ENCODE measurements around the gene PAK5.

DNA sequence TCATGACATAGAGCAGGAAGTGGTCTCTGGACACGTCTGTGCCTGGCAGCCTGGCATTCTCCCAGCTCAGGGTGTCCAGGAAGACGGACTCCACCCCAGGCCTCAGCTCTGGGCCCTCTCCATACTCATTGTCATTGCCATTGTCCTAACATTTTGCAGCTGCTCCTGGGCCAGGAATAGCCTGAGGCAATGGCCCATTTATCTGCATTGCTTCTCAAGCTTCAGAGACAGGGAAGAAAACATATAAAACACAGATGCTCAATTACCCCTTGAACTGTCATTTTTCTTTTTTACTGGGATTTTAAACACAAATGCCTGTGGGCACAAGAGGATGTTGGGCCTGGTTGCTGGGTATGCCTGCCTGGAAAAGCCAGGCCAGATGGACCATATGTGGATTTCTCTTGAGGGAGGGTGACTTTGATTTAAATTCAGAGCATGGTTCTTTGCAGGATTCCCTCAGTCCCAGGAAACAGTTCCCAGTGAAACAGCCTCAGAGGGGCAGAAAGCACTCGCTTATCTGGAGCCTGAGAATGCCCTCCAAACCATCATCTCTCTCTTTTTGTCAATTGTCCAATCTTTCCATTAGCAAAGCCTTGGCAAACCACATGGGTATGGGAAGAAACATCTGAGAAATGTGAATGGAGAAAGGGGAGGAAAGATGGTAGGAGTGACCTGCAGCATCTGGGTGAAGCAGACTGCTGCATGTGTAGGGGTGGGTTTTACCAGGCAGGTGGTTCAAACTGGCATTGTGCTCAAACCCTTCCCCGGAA, 306.6 kb downstream of the PAK5 start:
- TF ChIP-seq POLR2A (IDR thresholded peaks at IDR 0.05), result no peak
- TF ChIP-seq, protein P1, sequence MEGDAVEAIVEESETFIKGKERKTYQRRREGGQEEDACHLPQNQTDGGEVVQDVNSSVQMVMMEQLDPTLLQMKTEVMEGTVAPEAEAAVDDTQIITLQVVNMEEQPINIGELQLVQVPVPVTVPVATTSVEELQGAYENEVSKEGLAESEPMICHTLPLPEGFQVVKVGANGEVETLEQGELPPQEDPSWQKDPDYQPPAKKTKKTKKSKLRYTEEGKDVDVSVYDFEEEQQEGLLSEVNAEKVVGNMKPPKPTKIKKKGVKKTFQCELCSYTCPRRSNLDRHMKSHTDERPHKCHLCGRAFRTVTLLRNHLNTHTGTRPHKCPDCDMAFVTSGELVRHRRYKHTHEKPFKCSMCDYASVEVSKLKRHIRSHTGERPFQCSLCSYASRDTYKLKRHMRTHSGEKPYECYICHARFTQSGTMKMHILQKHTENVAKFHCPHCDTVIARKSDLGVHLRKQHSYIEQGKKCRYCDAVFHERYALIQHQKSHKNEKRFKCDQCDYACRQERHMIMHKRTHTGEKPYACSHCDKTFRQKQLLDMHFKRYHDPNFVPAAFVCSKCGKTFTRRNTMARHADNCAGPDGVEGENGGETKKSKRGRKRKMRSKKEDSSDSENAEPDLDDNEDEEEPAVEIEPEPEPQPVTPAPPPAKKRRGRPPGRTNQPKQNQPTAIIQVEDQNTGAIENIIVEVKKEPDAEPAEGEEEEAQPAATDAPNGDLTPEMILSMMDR (IDR thresholded peaks at IDR 0.05), result no peak

Data from esophagus squamous epithelium (tissue), 4 donors.